ENCODE results near the gene HOMER1.

GRCh38 chr5:79386679-79387078, 127.3 kb downstream of the HOMER1 start:
- TF ChIP-seq CTCF (conservative IDR thresholded peaks at IDR 0.05 in 1 of 2, IDR thresholded peaks at IDR 0.05 in 1 of 2; ENCODE audit: extremely low read depth in 1 of 2, insufficient read depth in 1 of 2, low read depth in 1 of 2, low read length in 2 of 2): no peak
- TF ChIP-seq EZH2 (IDR thresholded peaks at IDR 0.05; ENCODE audit: borderline replicate concordance, low read length): no peak

All from mammary epithelial cell (primary cell).